Measurements from ENCODE around the gene ZP4.

The ZP4 gene, protein sequence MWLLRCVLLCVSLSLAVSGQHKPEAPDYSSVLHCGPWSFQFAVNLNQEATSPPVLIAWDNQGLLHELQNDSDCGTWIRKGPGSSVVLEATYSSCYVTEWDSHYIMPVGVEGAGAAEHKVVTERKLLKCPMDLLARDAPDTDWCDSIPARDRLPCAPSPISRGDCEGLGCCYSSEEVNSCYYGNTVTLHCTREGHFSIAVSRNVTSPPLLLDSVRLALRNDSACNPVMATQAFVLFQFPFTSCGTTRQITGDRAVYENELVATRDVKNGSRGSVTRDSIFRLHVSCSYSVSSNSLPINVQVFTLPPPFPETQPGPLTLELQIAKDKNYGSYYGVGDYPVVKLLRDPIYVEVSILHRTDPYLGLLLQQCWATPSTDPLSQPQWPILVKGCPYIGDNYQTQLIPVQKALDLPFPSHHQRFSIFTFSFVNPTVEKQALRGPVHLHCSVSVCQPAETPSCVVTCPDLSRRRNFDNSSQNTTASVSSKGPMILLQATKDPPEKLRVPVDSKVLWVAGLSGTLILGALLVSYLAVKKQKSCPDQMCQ

GRCh38 chr1:237890822-237891221 is at the start of gene ZP4:
ZP4 (minus strand) TSS chr1:237890922; CDS start chr1:237890635, 287 bp downstream.
- FAIRE-seq: no peak

- FAIRE-seq: no peak
Measured at GRCh38 chr1:237938553-237938952, 47.8 kb upstream of the ZP4 start.

DNA sequence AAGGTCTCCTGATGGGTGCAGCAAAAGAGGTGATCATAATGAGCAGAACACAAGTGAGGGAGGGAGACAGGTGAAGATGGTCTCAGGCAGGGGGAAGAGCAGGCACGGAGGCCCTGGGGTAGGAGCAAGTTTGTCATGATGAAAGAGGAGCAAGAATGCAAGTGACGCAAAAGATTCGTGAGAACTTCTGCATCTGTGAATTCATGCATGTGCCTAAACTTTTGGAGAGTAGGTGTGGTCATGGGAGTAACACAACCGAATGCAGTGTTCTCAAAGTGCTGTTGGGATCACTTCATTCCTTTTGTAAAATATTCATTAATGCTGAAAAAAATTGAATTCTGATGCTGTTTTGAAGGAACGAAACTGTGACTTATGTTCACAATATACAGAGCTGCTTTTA is 47.3 kb upstream of the ZP4 start:
- no peak for FAIRE-seq

DNA sequence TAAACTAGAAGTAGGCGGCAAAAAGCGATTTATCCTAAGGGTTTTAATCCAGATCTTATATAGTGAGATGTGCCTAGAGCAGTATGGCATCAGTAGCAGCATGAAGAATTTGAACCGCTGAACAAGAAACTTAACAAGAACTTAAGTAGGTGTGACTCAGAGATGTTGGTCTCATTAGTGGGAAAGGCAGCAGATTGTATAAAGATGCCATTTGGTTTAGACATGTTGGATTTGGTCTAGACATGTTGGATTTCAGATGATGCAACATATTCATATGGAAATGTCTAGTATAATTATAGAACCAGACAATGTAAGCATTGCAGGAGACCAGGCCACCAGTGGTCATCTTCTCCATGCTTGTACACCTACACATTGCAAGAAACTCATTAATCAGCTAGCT is 42.1 kb upstream of the ZP4 start:
- FAIRE-seq: no peak

DNA sequence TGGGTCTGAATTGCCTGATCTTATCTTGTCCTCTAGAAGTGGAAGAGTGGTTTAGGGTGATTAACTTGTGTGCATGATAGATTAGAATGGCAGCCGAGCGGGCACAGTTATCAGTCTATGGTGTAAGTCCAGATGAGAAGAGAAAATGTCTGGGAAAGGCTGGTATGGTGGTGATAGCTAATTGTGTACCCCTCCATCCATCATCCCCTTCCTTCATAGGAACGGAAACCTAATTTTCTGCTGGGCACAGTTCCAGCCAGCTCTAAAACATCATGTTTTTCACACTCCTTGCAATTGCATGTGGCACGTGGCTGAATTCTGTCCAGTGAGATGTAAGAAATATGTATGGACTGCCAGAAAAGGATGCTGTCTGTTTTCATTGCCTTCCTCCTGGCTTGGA is 40.9 kb upstream of the ZP4 start:
- no peak for FAIRE-seq

GRCh38 chr1:237927198-237927597 is 36.5 kb upstream of the ZP4 start:
- no peak for FAIRE-seq

- no peak for FAIRE-seq
Measured at GRCh38 chr1:237921306-237921705, 30.6 kb upstream of the ZP4 start.

DNA sequence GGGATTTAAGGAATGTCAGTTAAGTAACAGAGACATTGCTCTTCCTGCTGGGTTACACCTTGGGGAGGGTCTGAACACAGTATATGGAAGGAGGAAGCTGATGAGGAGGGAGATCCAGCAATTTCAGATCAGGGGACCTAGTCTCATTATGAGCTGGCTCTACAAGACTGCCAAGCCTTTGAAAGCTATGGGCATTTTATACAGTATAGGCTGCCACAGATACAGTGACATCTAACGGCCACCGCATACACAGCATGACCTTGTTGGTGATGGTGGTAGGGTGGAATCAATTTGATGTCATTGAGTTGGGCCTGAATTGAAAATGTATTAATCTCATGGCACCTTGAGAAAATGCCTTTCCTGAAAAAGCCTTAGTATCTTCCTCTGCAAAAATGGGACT is 22.6 kb upstream of the ZP4 start:
- no peak for FAIRE-seq

DNA sequence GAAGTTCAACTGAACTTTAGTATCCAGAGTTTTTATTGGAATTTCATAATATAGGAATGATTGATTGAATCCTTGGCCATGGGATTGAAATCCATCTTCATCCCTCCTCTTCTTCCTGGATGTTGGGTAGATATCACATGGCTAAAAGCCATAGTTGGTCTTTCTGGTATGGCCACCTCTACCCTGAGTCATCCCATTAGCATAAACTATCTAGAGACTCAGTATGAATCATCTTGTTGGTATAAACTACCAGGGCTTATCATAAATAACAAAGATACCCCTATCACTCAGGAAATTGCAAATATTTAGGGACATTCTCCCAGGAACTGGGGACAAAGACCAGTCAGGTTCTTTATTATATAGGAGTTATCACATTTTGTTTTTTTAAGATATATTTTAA is 21.2 kb upstream of the ZP4 start:
- no peak for FAIRE-seq

DNA sequence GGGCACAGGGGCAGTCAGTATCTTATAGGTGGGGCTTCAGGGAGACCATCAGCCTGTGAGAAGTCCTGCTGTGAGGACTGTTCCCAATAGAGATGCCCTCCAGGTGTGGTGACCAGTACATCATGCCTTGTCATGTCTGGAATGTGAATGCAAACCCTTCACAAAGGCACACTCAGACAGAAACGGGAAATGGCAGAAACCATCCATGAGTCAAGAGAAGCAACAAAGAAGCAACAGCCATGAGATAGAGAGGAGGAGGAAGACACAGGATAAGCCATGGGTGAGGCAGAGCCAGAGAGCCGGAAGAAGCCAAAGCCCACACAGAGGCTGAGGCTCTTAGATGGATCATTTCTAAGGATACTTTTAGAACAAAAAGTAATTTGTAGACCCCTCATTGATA is 20.1 kb upstream of the ZP4 start:
- no peak for FAIRE-seq

GRCh38 chr1:237903961-237904360 is 13.2 kb upstream of the ZP4 start:
- no peak for FAIRE-seq

DNA sequence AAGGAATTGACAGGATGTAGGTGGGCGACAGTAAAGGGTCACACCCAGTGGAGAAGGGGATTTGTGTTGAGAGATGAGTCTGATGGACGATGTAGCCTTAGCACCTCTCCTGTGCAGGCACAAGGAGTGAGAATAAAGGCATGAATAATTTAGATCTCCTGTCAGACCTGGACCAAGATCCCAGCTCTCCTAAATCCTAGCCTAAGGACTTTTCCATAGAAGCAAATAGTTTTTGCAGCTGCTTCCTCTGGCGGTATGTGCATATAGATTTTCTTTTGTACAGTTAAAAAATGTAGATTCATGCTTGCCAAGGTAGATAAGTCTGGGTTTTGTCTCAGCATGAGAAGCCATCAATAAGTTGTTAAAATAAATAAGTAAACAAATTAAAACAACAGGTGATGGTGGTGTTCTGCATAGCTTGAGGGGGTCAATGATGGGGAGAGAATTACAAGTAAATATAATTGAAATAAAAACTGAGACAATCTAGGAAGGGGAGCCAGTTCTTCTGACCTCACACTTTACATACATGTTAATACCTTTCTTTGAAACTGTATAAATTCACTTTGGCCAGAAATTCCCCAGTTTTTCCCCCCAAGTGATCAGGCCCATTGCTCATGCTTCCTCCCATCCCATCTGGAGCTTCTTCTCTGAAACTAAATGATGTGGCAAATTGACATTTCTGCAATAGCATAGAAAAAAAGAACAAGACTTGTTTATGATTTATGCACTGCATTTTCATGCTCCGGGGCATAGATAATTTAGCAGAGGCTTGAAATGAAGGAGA is 12.4 kb upstream of the ZP4 start:
- FAIRE-seq: no peak

- no peak for FAIRE-seq
Measured at GRCh38 chr1:237901299-237901934, 10.7 kb upstream of the ZP4 start.

- no peak for FAIRE-seq
Measured at GRCh38 chr1:237895630-237896029, 4.9 kb upstream of the ZP4 start.

DNA sequence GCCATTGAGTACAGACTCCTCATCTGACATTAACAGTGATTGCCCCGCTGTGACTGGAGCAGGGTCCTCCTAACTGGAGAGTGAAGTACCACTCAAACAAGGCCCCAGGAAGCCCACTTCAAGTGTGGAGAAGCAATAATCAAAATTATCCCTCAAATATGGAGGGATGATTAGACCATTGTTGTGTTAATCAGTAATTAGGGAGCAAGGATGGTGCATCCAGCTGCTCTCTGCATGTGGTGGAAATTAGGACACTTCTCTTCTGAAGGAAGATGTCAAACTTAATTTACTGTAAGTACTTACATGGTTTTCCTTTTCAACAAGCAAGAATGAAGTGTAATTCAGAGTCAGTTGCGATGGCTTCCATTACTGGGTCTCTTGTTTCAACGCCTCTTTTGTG is 3.4 kb upstream of the ZP4 start:
- FAIRE-seq: no peak

DNA sequence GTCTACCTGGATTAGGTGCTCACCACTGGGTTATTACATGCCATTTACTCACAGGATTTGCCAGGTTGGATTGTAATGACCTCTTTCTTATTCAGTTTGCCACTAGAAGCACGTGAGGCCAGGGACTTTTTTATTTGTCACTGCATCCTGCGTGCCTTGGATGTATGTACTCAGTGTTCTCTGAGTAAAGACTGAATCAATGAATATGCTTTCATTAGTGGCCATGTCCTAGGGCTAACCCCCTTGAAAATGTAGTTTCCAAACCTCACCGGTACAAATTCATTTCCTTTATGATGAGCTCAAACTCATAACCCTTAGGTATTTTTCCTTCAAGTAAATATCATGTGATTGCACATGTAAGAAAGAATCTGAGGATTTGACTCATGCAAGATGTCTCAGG is 1.3 kb upstream of the ZP4 start:
- FAIRE-seq: no peak

DNA sequence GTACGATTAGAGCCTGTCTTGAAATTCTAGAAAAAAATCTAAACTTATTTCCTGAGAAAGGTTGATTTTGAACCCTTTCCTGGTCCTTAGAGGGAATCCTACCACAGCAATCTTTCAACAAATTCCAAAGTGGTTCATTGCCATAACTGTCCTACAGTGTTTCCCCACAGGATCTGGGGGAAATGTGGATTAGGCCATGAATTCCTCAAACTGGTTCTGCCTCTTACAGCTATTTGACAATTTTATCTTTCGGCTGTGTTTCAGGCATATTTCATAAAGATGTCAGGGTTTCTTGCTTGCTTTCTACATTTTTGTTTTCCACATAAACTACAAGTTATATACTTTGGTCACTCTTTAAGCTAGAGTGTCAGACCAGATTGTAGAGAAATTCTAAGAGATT is 544 bp upstream of the ZP4 start:
- no peak for FAIRE-seq

- FAIRE-seq: no peak
Measured at GRCh38 chr1:237890416-237890815, 306 bp downstream of the ZP4 start.

DNA sequence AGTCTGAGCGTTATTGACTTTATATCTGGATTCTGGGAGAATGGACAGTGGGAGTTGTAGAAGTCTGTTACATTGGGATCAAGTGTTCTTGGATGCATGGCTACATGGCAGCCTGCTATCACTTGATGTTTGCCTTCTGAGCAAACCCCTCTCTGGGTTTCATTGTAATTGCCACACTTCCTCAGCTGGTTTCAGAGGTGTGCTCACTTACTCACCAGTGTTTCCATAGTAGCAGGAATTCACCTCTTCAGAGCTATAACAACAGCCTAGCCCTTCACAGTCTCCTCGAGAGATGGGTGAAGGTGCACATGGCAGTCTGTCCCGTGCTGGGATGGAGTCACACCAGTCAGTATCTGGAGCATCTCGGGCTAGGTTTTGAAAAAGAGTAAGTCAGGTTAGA is 2.6 kb downstream of the ZP4 start:
- FAIRE-seq: no peak

DNA sequence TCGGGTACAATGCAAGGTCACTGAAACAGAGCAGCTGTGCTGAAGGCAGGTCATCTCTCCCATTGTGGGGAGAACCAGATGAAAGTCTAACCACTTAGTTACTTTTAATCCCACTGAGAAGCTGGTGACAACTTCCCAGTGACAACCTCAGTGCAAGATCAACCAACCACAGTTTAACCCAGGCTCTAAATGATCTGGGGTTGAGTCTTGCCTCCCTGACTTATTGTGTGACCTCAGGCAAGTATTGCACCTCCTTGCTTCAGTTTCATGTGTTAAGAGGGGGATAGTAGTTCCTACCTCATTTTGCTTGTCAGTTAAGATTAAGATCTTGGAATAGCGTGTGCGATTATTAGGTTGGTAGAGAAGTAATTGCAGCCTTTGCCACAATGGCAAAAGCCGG is 3.2 kb downstream of the ZP4 start:
- FAIRE-seq: no peak

GRCh38 chr1:237884237-237884636 is 6.5 kb downstream of the ZP4 start:
- FAIRE-seq: no peak

DNA sequence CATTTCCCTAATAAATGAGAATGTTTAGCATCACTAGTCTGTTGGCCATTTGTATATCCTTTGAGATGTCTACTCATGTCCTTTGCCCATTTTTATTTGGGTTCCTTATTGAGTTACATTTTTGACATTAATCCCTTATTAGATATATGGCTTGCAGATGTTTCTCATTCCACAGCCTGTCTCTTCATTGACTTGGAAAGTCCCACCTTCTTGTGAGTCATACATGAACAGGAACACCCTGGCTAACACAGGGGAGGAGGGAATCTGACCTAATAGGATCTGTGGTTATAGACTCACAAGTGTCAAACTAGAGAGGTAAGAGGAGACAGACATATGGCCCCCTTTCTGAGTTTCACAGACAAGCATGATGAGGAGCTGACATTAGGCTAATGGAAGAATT is 11.5 kb downstream of the ZP4 start:
- no peak for FAIRE-seq

DNA sequence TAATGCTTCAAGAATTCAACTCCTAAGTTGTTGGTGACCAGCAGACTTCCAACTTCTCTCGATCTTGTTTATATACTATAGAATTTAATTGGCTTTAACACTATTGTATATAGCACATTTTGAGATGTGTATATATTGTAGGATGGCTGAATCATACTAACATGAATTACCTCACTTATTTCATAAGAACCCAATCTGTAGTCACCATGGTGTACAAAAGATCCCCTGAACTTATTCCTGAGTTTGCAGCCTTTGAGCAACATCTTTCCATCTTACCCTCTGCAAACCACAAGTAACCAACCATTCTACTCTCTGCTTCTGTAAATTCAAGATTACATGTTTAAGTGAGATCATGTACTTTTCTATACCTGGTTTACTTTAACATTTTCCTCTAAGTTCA is 12.3 kb downstream of the ZP4 start:
- no peak for FAIRE-seq

GRCh38 chr1:237877631-237878030 is 13.1 kb downstream of the ZP4 start:
- no peak for FAIRE-seq

All from TTC549 (cell line).